Kidney glomerular epithelial cell (primary cell): ENCODE measurements around the gene RFX7.
"Not testable (repeated sequence)": the region's sequence is repeated elsewhere in the genome, so short reads cannot be mapped to it uniquely, and the experiment has no call there.

Experiments used
- DNase-seq: peaks from one replicate; lab custom pipeline; 2025; lab: John Stamatoyannopoulos, UW

RFX7 gene

GRCh38 chr15:56243163-56244037, at the start of gene RFX7:
Gene RFX7 (minus strand): TSS chr15:56243879. CDS start chr15:56243285, 594 bp downstream.
- peak; percentile 65 for DNase-seq

DNA sequence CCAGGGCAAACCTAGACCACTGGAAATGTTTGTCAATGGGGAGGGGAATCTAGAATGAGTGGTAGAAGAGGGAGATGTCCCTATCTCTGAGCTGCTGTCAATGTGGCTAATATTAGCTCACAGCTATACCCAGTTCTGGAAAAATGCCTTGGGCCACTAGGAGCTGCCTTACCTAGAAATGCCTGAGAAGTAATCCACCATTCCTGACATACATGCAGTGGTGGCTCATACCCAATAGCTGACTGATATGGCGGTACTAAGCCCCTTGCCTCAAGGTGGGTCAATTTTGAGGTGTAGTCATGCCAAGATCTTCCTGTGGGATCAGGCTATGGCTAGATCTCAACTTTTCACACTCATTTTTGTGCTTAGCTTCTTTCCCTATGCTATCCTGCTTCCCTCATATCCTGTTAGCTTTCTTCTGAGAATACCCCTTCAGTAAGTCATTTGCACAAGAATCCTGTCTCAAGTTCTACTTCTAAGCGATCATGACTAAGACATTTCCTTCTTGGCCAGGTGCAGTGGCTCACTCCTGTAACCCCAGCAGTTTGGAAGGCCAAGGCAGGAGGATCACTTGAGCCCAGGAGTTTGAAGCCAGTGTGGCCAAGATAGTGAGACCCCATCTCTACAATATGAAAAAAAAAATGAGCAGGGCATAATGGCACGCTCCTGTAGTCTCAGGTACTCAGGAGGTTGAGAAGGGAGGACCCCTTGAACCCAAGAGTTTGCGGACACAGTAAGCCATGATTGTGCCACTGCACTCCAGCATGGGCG, 49.1 kb upstream of the RFX7 start:
- no peak for DNase-seq

GRCh38 chr15:56291741-56292140, 48.1 kb upstream of the RFX7 start:
- DNase-seq = no peak

DNA sequence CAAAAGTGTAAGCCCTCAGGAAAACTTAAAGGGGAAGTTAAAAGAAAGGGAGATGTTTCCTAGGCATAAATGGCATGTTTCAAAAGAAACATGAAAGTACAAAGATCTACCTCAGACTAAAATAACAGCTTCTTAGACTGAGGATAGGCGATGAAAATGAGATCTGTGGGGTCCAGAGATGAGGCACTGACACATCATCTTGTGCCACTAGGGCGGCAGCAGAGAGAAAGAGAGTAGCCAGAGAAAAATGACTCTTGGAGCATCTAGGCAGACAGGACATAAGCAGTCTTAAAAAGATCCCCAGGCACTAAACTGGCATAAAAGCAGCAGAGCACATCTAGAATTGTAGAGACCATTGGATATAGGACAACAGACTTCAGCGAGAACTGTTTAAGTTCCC, 42.5 kb upstream of the RFX7 start:
- no peak for DNase-seq

- no peak for DNase-seq
Observed at GRCh38 chr15:56281145-56281544, 37.5 kb upstream of the RFX7 start.

DNA sequence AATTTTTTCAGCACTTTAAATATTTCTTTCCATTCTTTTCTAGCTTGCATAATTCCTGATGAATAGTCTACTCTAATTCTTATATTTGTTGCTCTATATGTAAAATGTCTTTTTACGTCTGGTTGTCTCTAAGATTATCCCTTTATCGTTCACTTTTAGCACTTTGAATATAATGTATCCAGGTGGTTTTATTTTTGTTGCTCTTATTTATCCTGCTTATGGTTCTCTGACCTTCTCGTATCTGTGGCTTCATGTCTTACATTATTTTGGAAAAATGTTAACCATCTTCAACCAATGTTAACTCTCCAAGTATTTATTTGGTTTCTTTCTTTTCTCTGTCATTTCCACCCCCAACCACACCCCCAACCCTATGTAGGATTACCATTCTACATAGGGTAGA, 30.0 kb upstream of the RFX7 start:
- no peak for DNase-seq

- no peak for DNase-seq
Observed at GRCh38 chr15:56272454-56272853, 28.8 kb upstream of the RFX7 start.

DNA sequence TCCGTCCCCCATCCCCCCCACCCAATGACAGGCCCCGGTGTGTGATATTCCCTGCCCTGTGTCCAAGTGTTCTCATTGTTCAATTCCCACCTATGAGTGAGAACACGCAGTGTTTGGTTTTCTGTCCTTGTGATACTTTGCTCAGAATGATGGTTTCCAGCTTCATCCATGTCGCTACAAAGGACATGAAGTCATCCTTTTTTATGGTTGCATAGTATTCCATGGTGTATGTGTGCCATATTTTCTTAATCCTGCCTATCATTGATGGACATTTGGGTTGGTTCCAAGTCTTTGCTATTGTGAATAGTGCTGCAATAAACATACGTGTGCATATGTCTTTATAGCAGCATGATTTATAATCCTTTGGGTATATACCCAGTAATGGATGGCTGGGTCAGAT, 22.8 kb upstream of the RFX7 start:
- not testable (repeated sequence) for DNase-seq

GRCh38 chr15:56261854-56262509, 18.3 kb upstream of the RFX7 start:
- DNase-seq = no peak

DNA sequence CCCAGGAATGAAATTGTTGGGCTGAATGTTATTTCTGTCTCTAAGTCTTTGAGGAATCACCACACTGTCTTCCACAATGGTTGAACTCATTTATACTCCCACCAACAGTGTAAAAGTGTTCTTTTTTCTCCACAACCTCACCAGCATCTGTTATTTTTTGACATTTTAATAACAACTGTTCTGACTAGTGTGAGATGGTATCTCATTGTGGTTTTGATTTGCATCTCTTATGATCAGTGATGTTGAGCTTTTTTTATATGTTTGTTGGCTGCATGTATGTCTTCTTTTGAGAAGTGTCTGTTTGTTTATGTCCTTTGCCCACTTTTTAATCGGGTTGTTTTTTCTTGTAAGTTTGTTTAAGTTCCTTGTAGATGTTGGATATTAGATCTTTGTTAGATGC, 13.6 kb upstream of the RFX7 start:
- not testable (repeated sequence) for DNase-seq

GRCh38 chr15:56254265-56254664, 10.6 kb upstream of the RFX7 start:
- DNase-seq = no peak

GRCh38 chr15:56252386-56252785, 8.7 kb upstream of the RFX7 start:
- DNase-seq = no peak

DNA sequence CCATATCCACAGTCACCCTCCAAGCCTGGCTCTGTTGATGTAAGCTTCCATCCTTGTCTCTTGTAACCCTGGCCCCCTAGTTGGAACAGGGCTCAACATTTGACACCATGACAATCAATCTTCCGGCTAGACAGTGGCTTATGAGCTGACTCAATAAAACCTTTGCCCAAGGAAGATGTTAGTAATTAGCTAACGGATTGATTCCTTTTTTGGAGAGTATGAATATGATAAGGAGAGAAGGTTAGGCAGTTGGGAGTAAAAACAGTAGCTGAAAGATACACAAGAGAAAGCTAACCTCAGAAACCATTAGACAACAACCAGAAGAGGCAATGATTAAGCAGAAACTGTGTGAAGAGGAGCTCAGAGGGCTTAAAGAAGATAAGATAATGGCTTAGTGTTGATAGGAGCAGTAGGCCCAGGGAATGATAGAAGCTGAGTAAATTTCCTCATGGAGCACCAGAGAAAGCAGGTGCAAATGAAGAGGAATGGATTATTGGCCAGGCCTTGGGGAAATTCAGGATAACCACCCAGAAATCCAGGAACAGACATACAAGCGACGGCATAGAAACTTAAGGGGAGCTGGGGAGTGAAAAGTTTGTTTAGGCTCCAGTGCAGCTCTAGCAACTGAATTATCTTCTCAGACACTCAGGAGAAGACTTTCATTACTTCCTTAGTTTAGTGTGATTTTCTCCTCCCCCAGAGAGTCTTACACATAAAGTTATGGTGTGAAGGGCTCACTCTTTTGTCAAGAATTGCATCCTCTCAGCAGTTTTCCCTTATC, 7.8 kb upstream of the RFX7 start:
- DNase-seq = no peak

DNA sequence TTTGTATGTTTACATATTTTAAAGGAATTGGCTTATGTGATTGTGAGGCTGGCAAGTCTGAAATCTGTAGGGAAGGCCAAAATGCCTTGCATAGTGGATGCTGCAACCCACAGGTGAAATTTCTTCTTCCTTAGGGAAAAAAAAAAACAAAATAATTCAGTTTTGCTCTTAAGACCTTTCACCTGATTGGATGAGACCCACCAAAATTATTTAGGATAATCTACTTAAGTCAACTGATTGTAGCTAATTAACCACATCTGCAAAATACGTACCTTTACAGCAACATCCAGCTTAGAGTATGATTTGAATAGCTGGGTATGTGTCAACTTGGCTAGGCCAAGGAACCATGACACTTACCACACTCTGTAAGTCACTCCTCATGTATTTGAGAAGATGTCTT, 6.9 kb upstream of the RFX7 start:
- no peak for DNase-seq

- DNase-seq = peak; percentile 71
Observed at GRCh38 chr15:56249092-56249491, 5.4 kb upstream of the RFX7 start.

DNA sequence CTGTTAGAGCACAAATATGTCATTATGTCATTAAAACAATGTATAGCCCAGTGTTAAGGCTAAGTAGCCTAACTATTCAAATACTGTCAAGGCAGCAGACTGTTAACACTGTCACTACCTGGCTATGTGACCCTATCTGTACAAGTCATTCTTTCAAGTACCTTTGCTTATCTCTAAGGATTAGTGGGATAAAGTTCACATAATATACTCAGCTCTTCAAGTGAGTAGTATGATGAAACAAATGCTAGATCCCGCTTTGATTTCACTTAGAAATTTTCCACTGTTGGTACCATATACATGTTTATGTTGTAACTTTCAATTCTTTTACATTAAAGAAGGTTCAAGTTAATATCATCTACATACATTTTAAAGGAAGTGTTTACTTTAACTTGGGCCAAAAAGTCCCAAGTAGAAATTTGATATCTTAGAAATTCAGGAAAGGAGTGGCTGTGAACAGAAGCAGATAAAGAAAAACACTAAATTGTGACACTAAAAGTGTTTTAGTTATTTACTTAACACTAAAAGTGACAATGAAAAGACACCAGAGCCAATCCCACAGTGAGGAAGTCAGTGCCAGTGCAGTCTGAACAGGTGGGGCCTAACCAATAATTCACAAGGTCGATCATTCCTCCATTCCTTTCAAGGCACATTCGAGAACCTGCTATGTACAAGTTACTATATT, 4.8 kb upstream of the RFX7 start:
- no peak for DNase-seq

DNA sequence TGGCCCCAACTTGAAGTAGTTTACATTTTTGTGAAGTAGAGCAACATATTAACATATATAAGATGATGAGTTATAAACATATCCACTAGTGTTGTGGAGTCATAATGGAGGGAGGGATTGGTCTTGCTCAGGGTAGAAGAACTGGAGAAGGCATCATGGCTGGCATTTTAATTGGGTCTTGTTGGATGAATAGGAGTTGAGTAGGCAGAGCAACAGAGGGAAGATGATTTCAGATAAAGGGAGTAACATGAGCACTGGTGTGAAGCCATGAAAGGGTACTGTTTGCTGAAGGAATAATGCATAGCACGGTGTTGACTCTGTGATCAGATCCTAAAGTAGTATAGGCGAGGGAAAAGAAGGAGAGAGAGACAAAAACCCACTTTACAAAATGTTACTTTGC, 3.6 kb upstream of the RFX7 start:
- no peak for DNase-seq

GRCh38 chr15:56245871-56246814, 2.5 kb upstream of the RFX7 start:
- peak; percentile 79 for DNase-seq

GRCh38 chr15:56244811-56245576, 1.3 kb upstream of the RFX7 start:
- no peak for DNase-seq
